ENCODE data around the gene UBAC2.
A peak's percentile ranks its signal among the peaks of the same experiment; 100 is the strongest.

UBAC2 gene

GRCh38 chr13:99421271-99421670 is 220.6 kb downstream of the UBAC2 start:
- Histone ChIP-seq H3K27ac (no peak overlapping the region), H3K4me3 (no peak overlapping the region)
- no peak for TF ChIP-seq CTCF (IDR thresholded peaks at IDR 0.05)
- no peak for DNase-seq (ENCODE audit: low spot score)

GRCh38 chr13:99421758-99422585 is 221.3 kb downstream of the UBAC2 start:
- Histone ChIP-seq H3K4me3 (no peak overlapping the region), H3K27ac (no peak overlapping the region)
- no peak for TF ChIP-seq CTCF (IDR thresholded peaks at IDR 0.05)
- no peak for DNase-seq (ENCODE audit: low spot score)

GRCh38 chr13:99422586-99423220 is 222.0 kb downstream of the UBAC2 start:
- no peak for DNase-seq (ENCODE audit: low spot score)
- H3K4me3 ChIP-seq = no peak overlapping the region
- TF ChIP-seq CTCF (IDR thresholded peaks at IDR 0.05) = no peak
- no peak overlapping the region for H3K27ac ChIP-seq

- DNase-seq (ENCODE audit: low spot score) = peak; percentile 66
- no peak overlapping the region for H3K27ac ChIP-seq
These were observed 225.1 kb downstream of the UBAC2 start for GRCh38 chr13:99425485-99426341.

GRCh38 chr13:99426426-99426825 is 225.8 kb downstream of the UBAC2 start:
- Histone ChIP-seq H3K4me3 (no peak overlapping the region), H3K27ac (no peak overlapping the region)
- peak; percentile 66 for DNase-seq (ENCODE audit: low spot score)
- TF ChIP-seq CTCF (IDR thresholded peaks at IDR 0.05) = no peak

More at GRCh38 chr13:99425485-99426341, 225.1 kb downstream of the UBAC2 start:
- no peak overlapping the region for H3K4me3 ChIP-seq
- TF ChIP-seq CTCF (IDR thresholded peaks at IDR 0.05) = no peak

GRCh38 chr13:99429670-99430069 is 229.0 kb downstream of the UBAC2 start:
- no peak overlapping the region for H3K27ac ChIP-seq
- no peak for TF ChIP-seq CTCF (IDR thresholded peaks at IDR 0.05)
- DNase-seq (ENCODE audit: low spot score) = no peak
- no peak overlapping the region for H3K4me3 ChIP-seq

All from coronary artery (tissue), 2 donors.